ENCODE data around the gene AMOTL1. TPM values are rescaled to one million over a fixed set of nuclear protein-coding genes. Genes with fewer than 3 reads are reported as not detected.

AMOTL1 gene
- polyA plus RNA-seq, 1 of the 3 experiments (the other 2 are of a cell fraction) = 10.7 TPM

DNA sequence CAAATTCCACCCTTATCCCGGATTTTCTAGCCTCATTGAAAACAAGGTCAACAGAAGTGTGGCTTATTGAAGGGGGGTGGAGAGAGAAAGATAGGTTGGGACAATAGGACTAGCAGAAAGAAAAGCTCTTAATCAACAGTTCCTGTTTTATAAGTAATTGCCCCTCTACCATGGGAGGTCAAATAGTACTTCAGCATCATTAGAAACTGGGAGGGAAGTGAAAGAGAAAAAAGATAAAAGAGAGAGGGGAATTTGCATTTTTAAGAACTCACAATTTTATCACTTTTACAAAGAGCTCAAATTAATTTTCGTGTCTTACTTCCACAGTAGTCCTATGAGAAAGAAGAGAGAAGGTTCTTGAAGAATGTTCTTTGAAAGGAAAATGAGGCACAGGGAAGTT lies 89.2 kb downstream of the AMOTL1 start (continued):
- no peak for TF ChIP-seq IRF3 (IDR thresholded peaks at IDR 0.05; ENCODE audit: low read depth, low read length)

DNA sequence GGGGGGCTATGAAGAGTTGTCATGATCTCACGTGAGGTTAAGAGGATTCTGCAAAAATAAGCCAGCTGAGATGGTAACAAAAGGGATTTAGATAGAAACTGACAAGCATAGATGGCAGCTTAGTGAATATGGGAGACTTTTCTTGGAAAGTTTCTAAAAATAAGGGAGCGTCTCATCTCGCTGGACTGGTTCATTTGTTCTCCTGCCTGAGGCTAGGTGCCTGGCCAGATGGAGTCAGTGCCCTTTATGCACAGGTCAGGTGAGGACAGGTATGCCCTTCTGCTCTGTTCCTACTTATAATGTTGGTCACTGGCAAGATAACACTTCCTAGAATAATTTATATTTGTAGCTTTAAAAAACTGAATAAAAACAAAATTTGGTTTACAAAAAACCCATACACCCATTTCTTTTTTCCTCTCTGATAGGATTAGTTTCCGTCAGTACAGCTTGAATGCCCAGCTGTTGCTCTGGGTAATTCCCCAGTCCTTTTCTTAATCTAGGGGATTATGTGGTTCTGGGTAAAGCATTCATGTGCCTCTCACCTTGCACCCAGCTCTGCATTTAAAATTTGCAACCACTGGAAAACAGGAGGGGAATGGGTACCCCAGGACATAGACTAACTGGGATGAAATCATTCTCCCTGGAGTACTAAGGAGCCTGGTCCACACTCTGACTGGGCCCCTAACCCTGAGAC lies 90.0 kb downstream of the AMOTL1 start:
- Histone ChIP-seq H2AFZ (ENCODE audit: low read depth) (no peak overlapping the region), H3K4me2 (no peak overlapping the region), H3K27ac (ENCODE audit: low read depth in 2 of 2, low read length in 1 of 2) (no peak overlapping the region; a peak in 1 of 4 replicates), H3K9ac (no peak overlapping the region), H3K9me2 (no peaks in the 10 kb centered on the region), H3K9me3 (no peaks in the 10 kb centered on the region), H3K36me3 (replicated peaks in 1 of 2; ENCODE audit: control insufficient read depth in 1 of 2, insufficient read depth in 2 of 2, low read length in 1 of 2) (peaks cover 35 to 89% of the 10 kb centered on the region in 2 experiments), H3K79me2 (ENCODE audit: insufficient read depth) (no peaks in the 10 kb centered on the region), H3K4me3 (ENCODE audit: low read depth in 2 of 2, low read length in 1 of 2) (no peak overlapping the region), H3K4me1 (ENCODE audit: control insufficient read depth in 1 of 2, insufficient read depth in 2 of 2, low read depth in 1 of 2, low read length in 1 of 2) (peaks cover 0 to 5% of the 10 kb centered on the region in 2 experiments; a peak in 1 of 4 replicates), H3F3A (replicated peaks; ENCODE audit: insufficient read depth) (no peaks in the 10 kb centered on the region), H4K20me1 (ENCODE audit: insufficient read depth) (no peaks in the 10 kb centered on the region), H3K27me3 (ENCODE audit: insufficient read depth) (no peaks in the 10 kb centered on the region)
- POLR2A ChIA-PET = interaction anchor here (0.8 kb wide), 1 partner anchor 235 kb away, joined by 3 read pairs; no protein-coding TSS in a partner anchor
- TF ChIP-seq ELF1 (IDR thresholded peaks at IDR 0.05) (no peak), EP300 (IDR thresholded peaks at IDR 0.05; ENCODE audit: borderline replicate concordance in 1 of 2, low read depth in 1 of 2, low read length in 1 of 2) (no peak), SMC3 (IDR thresholded peaks at IDR 0.05; ENCODE audit: low read depth, low read length) (no peak), YY1 (IDR thresholded peaks at IDR 0.05; ENCODE audit: low read depth) (no peak), ZBTB33 (IDR thresholded peaks at IDR 0.05; ENCODE audit: borderline replicate concordance, low read depth) (no peak), NFIC (IDR thresholded peaks at IDR 0.05; ENCODE audit: borderline replicate concordance) (no peak), NRF1 (IDR thresholded peaks at IDR 0.05; ENCODE audit: low read depth, low read length) (no peak), JUND (IDR thresholded peaks at IDR 0.05) (no peak), FOXM1 (IDR thresholded peaks at IDR 0.05; ENCODE audit: low read depth) (no peak), POLR2AphosphoS5 (IDR thresholded peaks at IDR 0.05; ENCODE audit: low read depth, low read length) (no peak), FOSL2 (IDR thresholded peaks at IDR 0.05; ENCODE audit: borderline replicate concordance, low read depth) (no peak), RCOR1 (IDR thresholded peaks at IDR 0.05; ENCODE audit: low read length) (no peak)
- TF ChIP-seq, protein P1, sequence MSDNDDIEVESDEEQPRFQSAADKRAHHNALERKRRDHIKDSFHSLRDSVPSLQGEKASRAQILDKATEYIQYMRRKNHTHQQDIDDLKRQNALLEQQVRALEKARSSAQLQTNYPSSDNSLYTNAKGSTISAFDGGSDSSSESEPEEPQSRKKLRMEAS (IDR thresholded peaks at IDR 0.05; ENCODE audit: low read depth) = no peak
- DNase-seq = no peak
- CTCF ChIA-PET = interaction anchor here (0.7 to 3.2 kb wide), 4 partner anchors 13 to 235 kb away, joined by 3 to 12 read pairs (median 4); no protein-coding TSS in a partner anchor
- WGBS (ENCODE audit: low lambda C conversion rate) = 95% methylated on average over 4 of the region's 4 CpGs
